ENCODE results near the gene XYLT1. TPM values are rescaled to one million over a fixed set of nuclear protein-coding genes. Genes with fewer than 3 reads are reported as not detected.

XYLT1 gene
- total RNA-seq, 1 experiment from 2014 or later, result not detected

DNA sequence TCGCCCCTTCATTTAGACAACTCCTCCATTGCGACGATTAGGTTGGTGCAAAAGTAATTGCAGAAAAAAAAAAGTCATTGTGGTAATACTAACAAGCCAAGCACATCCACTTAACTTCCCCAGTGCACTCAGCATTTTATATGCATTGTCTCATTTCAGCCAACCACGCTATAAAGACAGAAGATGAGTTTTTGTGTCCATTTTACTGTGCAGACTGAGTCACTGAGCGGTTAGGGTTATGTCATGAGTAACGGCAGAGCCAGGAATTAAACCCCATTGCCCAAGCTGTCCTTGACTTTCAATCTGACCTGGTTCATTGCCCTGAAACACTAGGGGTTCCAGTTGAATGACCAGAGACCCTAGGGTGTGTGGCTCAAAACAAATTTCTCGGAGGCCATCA is 218.7 kb downstream of the XYLT1 start:
- Histone ChIP-seq H3K9ac (ENCODE audit: low read length) (no peak overlapping the region), H3K27me3 (ENCODE audit: low read length) (no peaks in the 10 kb centered on the region), H3K9me3 (ENCODE audit: low read length) (no peaks in the 10 kb centered on the region), H3K9me2 (replicated peaks; ENCODE audit: low read length) (no peaks in the 10 kb centered on the region), H3K36me3 (ENCODE audit: low read depth, low read length) (no peaks in the 10 kb centered on the region), H4K20me1 (ENCODE audit: low read length) (no peaks in the 10 kb centered on the region), H3K4me3 (ENCODE audit: low read length) (no peak overlapping the region), H3F3A (ENCODE audit: low read length, unreplicated experiment) (no peaks in the 10 kb centered on the region), H2AFZ (ENCODE audit: low read length) (no peak overlapping the region), H3K4me1 (ENCODE audit: insufficient read depth, low read length) (no peaks in the 10 kb centered on the region), H3K27ac (ENCODE audit: low read length) (no peak overlapping the region), H3K4me2 (ENCODE audit: low read length) (no peak overlapping the region), H3K79me2 (ENCODE audit: low read length) (no peaks in the 10 kb centered on the region)
- intact Hi-C loops (cut with micrococcal nuclease), result no loop called here
- BruUV-seq (replicated peaks), result no TSS peak
- TF ChIP-seq, protein P1, sequence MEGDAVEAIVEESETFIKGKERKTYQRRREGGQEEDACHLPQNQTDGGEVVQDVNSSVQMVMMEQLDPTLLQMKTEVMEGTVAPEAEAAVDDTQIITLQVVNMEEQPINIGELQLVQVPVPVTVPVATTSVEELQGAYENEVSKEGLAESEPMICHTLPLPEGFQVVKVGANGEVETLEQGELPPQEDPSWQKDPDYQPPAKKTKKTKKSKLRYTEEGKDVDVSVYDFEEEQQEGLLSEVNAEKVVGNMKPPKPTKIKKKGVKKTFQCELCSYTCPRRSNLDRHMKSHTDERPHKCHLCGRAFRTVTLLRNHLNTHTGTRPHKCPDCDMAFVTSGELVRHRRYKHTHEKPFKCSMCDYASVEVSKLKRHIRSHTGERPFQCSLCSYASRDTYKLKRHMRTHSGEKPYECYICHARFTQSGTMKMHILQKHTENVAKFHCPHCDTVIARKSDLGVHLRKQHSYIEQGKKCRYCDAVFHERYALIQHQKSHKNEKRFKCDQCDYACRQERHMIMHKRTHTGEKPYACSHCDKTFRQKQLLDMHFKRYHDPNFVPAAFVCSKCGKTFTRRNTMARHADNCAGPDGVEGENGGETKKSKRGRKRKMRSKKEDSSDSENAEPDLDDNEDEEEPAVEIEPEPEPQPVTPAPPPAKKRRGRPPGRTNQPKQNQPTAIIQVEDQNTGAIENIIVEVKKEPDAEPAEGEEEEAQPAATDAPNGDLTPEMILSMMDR (conservative IDR thresholded peaks at IDR 0.05; ENCODE audit: low read depth, low read length), result no peak
- TF ChIP-seq EZH2phosphoT487 (IDR thresholded peaks at IDR 0.05; ENCODE audit: borderline replicate concordance, low read length), result no peak
- no peak for TF ChIP-seq EZH2 (IDR thresholded peaks at IDR 0.05; ENCODE audit: low read length, unreplicated experiment)
- DNase-seq, result no peak
- CTCF ChIA-PET, result no interaction called here
- ATAC-seq, result no peak
- POLR2A ChIA-PET (ENCODE audit: unreplicated experiment), result no interaction called here

GRCh38 chr16:17251496-17251895 is 219.3 kb downstream of the XYLT1 start:
- ChIA-PET CTCF (no interaction called here), POLR2A (ENCODE audit: unreplicated experiment) (no interaction called here)
- no TSS peak for BruUV-seq (replicated peaks)
- Histone ChIP-seq H3K9ac (ENCODE audit: low read length) (no peak overlapping the region), H3K9me3 (ENCODE audit: low read length) (no peaks in the 10 kb centered on the region), H3K4me1 (ENCODE audit: insufficient read depth, low read length) (no peaks in the 10 kb centered on the region), H2AFZ (ENCODE audit: low read length) (no peak overlapping the region), H3F3A (ENCODE audit: low read length, unreplicated experiment) (no peaks in the 10 kb centered on the region), H3K27ac (ENCODE audit: low read length) (no peak overlapping the region), H3K9me2 (replicated peaks; ENCODE audit: low read length) (no peaks in the 10 kb centered on the region), H3K27me3 (ENCODE audit: low read length) (no peaks in the 10 kb centered on the region), H3K36me3 (ENCODE audit: low read depth, low read length) (no peaks in the 10 kb centered on the region), H3K79me2 (ENCODE audit: low read length) (no peaks in the 10 kb centered on the region), H3K4me2 (ENCODE audit: low read length) (no peak overlapping the region), H3K4me3 (ENCODE audit: low read length) (no peak overlapping the region), H4K20me1 (ENCODE audit: low read length) (no peaks in the 10 kb centered on the region)
- intact Hi-C loops (cut with micrococcal nuclease), result no loop called here
- ATAC-seq (no peak), DNase-seq (no peak)
- no peak for TF ChIP-seq EZH2 (IDR thresholded peaks at IDR 0.05; ENCODE audit: low read length, unreplicated experiment)

DNA sequence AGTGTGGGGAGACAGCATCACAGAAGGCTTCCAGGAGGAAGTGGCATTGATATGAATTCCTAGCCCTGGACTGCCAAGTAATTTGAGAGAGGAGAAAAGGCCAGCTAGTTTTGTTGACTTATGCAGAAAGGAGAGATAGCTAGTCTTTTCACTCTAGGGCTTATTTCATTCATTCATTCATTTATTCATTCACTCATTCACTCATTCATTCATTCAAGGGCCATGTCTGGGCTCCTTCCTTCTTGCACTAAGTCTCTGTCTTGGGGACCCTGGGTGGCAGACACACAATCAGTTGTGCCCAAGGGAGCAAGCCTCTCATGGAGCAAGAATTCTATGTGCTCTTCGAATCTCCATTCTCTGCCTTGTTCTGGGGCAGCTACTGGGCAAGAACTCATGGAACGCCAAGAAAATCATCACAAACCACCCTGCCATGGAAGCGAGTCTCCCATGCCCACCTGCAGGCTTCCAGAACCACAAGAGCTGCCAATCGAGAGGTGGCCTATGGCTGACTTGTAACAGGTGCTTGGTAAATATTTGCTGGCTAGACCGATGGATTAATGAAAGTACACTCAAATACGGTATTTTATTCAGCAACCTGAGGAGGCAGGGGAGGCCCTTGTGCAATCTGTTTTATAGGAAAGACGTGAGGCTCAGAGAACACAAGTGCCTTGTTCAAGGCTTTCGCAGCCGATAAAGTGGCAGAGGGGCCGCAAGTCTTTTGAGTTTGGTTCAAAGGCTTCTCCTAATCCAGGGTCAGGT is 223.6 kb downstream of the XYLT1 start:
- Histone ChIP-seq H3K36me3 (ENCODE audit: low read depth, low read length) (no peaks in the 10 kb centered on the region), H4K20me1 (ENCODE audit: low read length) (no peaks in the 10 kb centered on the region), H3K27me3 (ENCODE audit: low read length) (no peaks in the 10 kb centered on the region), H3K4me1 (ENCODE audit: insufficient read depth, low read length) (no peaks in the 10 kb centered on the region), H3K9me2 (replicated peaks; ENCODE audit: low read length) (no peaks in the 10 kb centered on the region), H2AFZ (ENCODE audit: low read length) (no peak overlapping the region), H3K79me2 (ENCODE audit: low read length) (no peaks in the 10 kb centered on the region), H3K4me2 (ENCODE audit: low read length) (no peak overlapping the region), H3K9me3 (ENCODE audit: low read length) (no peaks in the 10 kb centered on the region), H3F3A (ENCODE audit: low read length, unreplicated experiment) (no peaks in the 10 kb centered on the region), H3K4me3 (ENCODE audit: low read length) (no peak overlapping the region), H3K9ac (ENCODE audit: low read length) (no peak overlapping the region), H3K27ac (ENCODE audit: low read length) (no peak overlapping the region)
- DNase-seq, result no peak
- ATAC-seq, result no peak
- CTCF ChIA-PET, result no interaction called here
- no peak for TF ChIP-seq EZH2phosphoT487 (IDR thresholded peaks at IDR 0.05; ENCODE audit: borderline replicate concordance, low read length)
- no peak for TF ChIP-seq EZH2 (IDR thresholded peaks at IDR 0.05; ENCODE audit: low read length, unreplicated experiment)
- TF ChIP-seq, protein P1 (conservative IDR thresholded peaks at IDR 0.05; ENCODE audit: low read depth, low read length), result no peak
- intact Hi-C loops (cut with micrococcal nuclease), result no loop called here
- POLR2A ChIA-PET (ENCODE audit: unreplicated experiment), result no interaction called here
- BruUV-seq (replicated peaks), result no TSS peak
